ENCODE results near the gene UMOD. TPM values are rescaled to one million over a fixed set of nuclear protein-coding genes. Genes with fewer than 3 reads are reported as not detected.

Gene UMOD
- total RNA-seq, 2 donors from 2014 or later, result not detected

- Histone ChIP-seq H3K27ac (no peak overlapping the region), H3K4me1 (ENCODE audit: control insufficient read depth in 1 of 2, low read depth in 2 of 2) (no peaks in the 10 kb centered on the region), H3K9me3 (no peaks in the 10 kb centered on the region), H3K36me3 (no peaks in the 10 kb centered on the region), H3K27me3 (replicated peaks; ENCODE audit: insufficient read depth) (no peaks in the 10 kb centered on the region), H3K4me3 (no peak overlapping the region)
- DNase-seq (ENCODE audit: low spot score), result no peak
- no peak for ATAC-seq (ENCODE audit: insufficient number of reproducible peaks, low FRiP score, low read depth)
- TF ChIP-seq CTCF (IDR thresholded peaks at IDR 0.05), result no peak
These were observed 15.6 kb downstream of the UMOD start for GRCh38 chr16:20336955-20337354.

- no peak for TF ChIP-seq CTCF (IDR thresholded peaks at IDR 0.05)
- DNase-seq (ENCODE audit: low spot score) (no peak), ATAC-seq (ENCODE audit: insufficient number of reproducible peaks, low FRiP score, low read depth) (no peak)
- no peak overlapping the region for H3K4me3 ChIP-seq
- no peak overlapping the region for H3K27ac ChIP-seq
- H3K27me3 ChIP-seq (replicated peaks; ENCODE audit: insufficient read depth), result no peaks in the 10 kb centered on the region
- H3K4me1 ChIP-seq (ENCODE audit: control insufficient read depth in 1 of 2, low read depth in 2 of 2), result no peaks in the 10 kb centered on the region
- no peaks in the 10 kb centered on the region for H3K36me3 ChIP-seq
- H3K9me3 ChIP-seq, result no peaks in the 10 kb centered on the region
These were observed 18.1 kb downstream of the UMOD start for GRCh38 chr16:20334396-20334795.

GRCh38 chr16:20333120-20333519, 19.4 kb downstream of the UMOD start:
- H3K4me3 ChIP-seq, result no peak overlapping the region
- H3K9me3 ChIP-seq, result no peaks in the 10 kb centered on the region
- no peak for TF ChIP-seq CTCF (IDR thresholded peaks at IDR 0.05)
- H3K27ac ChIP-seq, result no peak overlapping the region
- no peaks in the 10 kb centered on the region for H3K4me1 ChIP-seq (ENCODE audit: control insufficient read depth in 1 of 2, low read depth in 2 of 2)
- no peak for ATAC-seq (ENCODE audit: insufficient number of reproducible peaks, low FRiP score, low read depth)
- no peak for DNase-seq (ENCODE audit: low spot score)
- no peaks in the 10 kb centered on the region for H3K27me3 ChIP-seq (replicated peaks; ENCODE audit: insufficient read depth)
- H3K36me3 ChIP-seq, result no peaks in the 10 kb centered on the region

GRCh38 chr16:20332411-20332810, 20.1 kb downstream of the UMOD start:
- Histone ChIP-seq H3K36me3 (no peaks in the 10 kb centered on the region), H3K4me1 (ENCODE audit: control insufficient read depth in 1 of 2, low read depth in 2 of 2) (no peaks in the 10 kb centered on the region), H3K27me3 (replicated peaks; ENCODE audit: insufficient read depth) (no peaks in the 10 kb centered on the region), H3K27ac (no peak overlapping the region), H3K4me3 (no peak overlapping the region), H3K9me3 (no peaks in the 10 kb centered on the region)
- TF ChIP-seq CTCF (IDR thresholded peaks at IDR 0.05), result no peak
- DNase-seq (ENCODE audit: low spot score) (no peak), ATAC-seq (ENCODE audit: insufficient number of reproducible peaks, low FRiP score, low read depth) (no peak)

GRCh38 chr16:20331635-20332034, 20.9 kb downstream of the UMOD start:
- Histone ChIP-seq H3K9me3 (no peaks in the 10 kb centered on the region), H3K27ac (no peak overlapping the region), H3K4me3 (no peak overlapping the region), H3K27me3 (replicated peaks; ENCODE audit: insufficient read depth) (no peaks in the 10 kb centered on the region), H3K36me3 (no peaks in the 10 kb centered on the region), H3K4me1 (ENCODE audit: control insufficient read depth in 1 of 2, low read depth in 2 of 2) (no peaks in the 10 kb centered on the region)
- no peak for ATAC-seq (ENCODE audit: insufficient number of reproducible peaks, low FRiP score, low read depth)
- no peak for DNase-seq (ENCODE audit: low spot score)
- no peak for TF ChIP-seq CTCF (IDR thresholded peaks at IDR 0.05)

Data from thoracic aorta (tissue), 2 donors.